GM21515 (cell line): ENCODE measurements around the gene NF2.
"Not testable (repeated sequence)": the region's sequence is repeated elsewhere in the genome, so short reads cannot be mapped to it uniquely, and the experiment has no call there.

Experiments
- ATAC-seq: cut with Tn5 transposase; IDR thresholded peaks from one replicate; pipeline ENCODE4 v1.9.1; 2021; ENCODE audit not compliant: unreplicated experiment

NF2 gene

GRCh38 chr22:29594447-29594846 lies 9.0 kb upstream of the NF2 start:
- not testable (repeated sequence) for ATAC-seq

- no peak for ATAC-seq
These were observed 7.0 kb upstream of the NF2 start for GRCh38 chr22:29596408-29596807.

- not testable (repeated sequence) for ATAC-seq
These were observed 5.4 kb upstream of the NF2 start for GRCh38 chr22:29597871-29598683.

GRCh38 chr22:29598684-29599020 lies 4.8 kb upstream of the NF2 start:
- no peak for ATAC-seq

- no peak for ATAC-seq
These were observed 585 bp downstream of the NF2 start for GRCh38 chr22:29604076-29604360.

GRCh38 chr22:29605527-29605850 lies 2.1 kb downstream of the NF2 start:
- ATAC-seq, result no peak

- no peak for ATAC-seq
These were observed 2.9 kb downstream of the NF2 start for GRCh38 chr22:29606320-29606719.

GRCh38 chr22:29607426-29607825 lies 4.0 kb downstream of the NF2 start:
- no peak for ATAC-seq

GRCh38 chr22:29609139-29609538 lies 5.7 kb downstream of the NF2 start:
- no peak for ATAC-seq

- no peak for ATAC-seq
These were observed 7.3 kb downstream of the NF2 start for GRCh38 chr22:29610780-29611179.

- no peak for ATAC-seq
These were observed 12.4 kb downstream of the NF2 start for GRCh38 chr22:29615705-29616327.

- ATAC-seq, result no peak
These were observed 14.6 kb downstream of the NF2 start for GRCh38 chr22:29617922-29618629.

- ATAC-seq, result no peak
These were observed 18.5 kb downstream of the NF2 start for GRCh38 chr22:29621761-29622526.

GRCh38 chr22:29623059-29623458 lies 19.6 kb downstream of the NF2 start:
- no peak for ATAC-seq

- no peak for ATAC-seq
These were observed 20.2 kb downstream of the NF2 start for GRCh38 chr22:29623553-29624169.

- no peak for ATAC-seq
These were observed 21.8 kb downstream of the NF2 start for GRCh38 chr22:29625090-29625825.

GRCh38 chr22:29626497-29627195 lies 23.2 kb downstream of the NF2 start:
- no peak for ATAC-seq

GRCh38 chr22:29627196-29627535 lies 23.7 kb downstream of the NF2 start:
- no peak for ATAC-seq

- no peak for ATAC-seq
These were observed 25.8 kb downstream of the NF2 start for GRCh38 chr22:29628996-29629902.
